NAMALWA (cell line): ENCODE data around the gene KLHL6.
A peak's percentile ranks its signal among the peaks of the same experiment; 100 is the strongest.
"Not testable (repeated sequence)": the region's sequence is repeated elsewhere in the genome, so short reads cannot be mapped to it uniquely, and the experiment has no call there.

Source experiments
- DNase-seq: peaks from one replicate; pipeline ENCODE4 v3.0.0-alpha.2; 2015; ENCODE audit warnings: low spot score

KLHL6 gene

GRCh38 chr3:183486472-183486871, 69.0 kb downstream of the KLHL6 start:
- no peak for DNase-seq

- DNase-seq: no peak
Observed at GRCh38 chr3:183485585-183485984, 69.9 kb downstream of the KLHL6 start.

GRCh38 chr3:183485093-183485492, 70.4 kb downstream of the KLHL6 start:
- DNase-seq: no peak

- no peak for DNase-seq
Observed at GRCh38 chr3:183484431-183485075, 71.0 kb downstream of the KLHL6 start.

GRCh38 chr3:183481582-183481981, 73.9 kb downstream of the KLHL6 start:
- DNase-seq: no peak

GRCh38 chr3:183478501-183478900, 77.0 kb downstream of the KLHL6 start:
- DNase-seq: no peak

GRCh38 chr3:183477801-183478456, 77.6 kb downstream of the KLHL6 start:
- DNase-seq: no peak

GRCh38 chr3:183475764-183476162, 79.7 kb downstream of the KLHL6 start:
- not testable (repeated sequence) for DNase-seq

- DNase-seq: no peak
Observed at GRCh38 chr3:183475016-183475763, 80.3 kb downstream of the KLHL6 start.

GRCh38 chr3:183473969-183474368, 81.5 kb downstream of the KLHL6 start:
- no peak for DNase-seq

- no peak for DNase-seq
Observed at GRCh38 chr3:183472155-183472554, 83.4 kb downstream of the KLHL6 start.

- no peak for DNase-seq
Observed at GRCh38 chr3:183468424-183468823, 87.1 kb downstream of the KLHL6 start.

GRCh38 chr3:183466575-183466974, 88.9 kb downstream of the KLHL6 start:
- no peak for DNase-seq

GRCh38 chr3:183465710-183466109, 89.8 kb downstream of the KLHL6 start:
- DNase-seq: not testable (repeated sequence)

GRCh38 chr3:183464480-183464879, 91.0 kb downstream of the KLHL6 start:
- DNase-seq: no peak

- no peak for DNase-seq
Observed at GRCh38 chr3:183460081-183461055, 95.1 kb downstream of the KLHL6 start.

GRCh38 chr3:183455089-183455488, 100.4 kb downstream of the KLHL6 start:
- DNase-seq: no peak

GRCh38 chr3:183454064-183454463, 101.4 kb downstream of the KLHL6 start:
- no peak for DNase-seq

GRCh38 chr3:183449791-183450190, 105.7 kb downstream of the KLHL6 start:
- DNase-seq: no peak

- peak; percentile 30 for DNase-seq
Observed at GRCh38 chr3:183449391-183449790, 106.1 kb downstream of the KLHL6 start.

GRCh38 chr3:183448369-183449128, 107.0 kb downstream of the KLHL6 start:
- no peak for DNase-seq
